Limb (tissue), 2 donors: Measurements from ENCODE around the gene COPB2.
"Not testable (repeated sequence)": the region's sequence is repeated elsewhere in the genome, so short reads cannot be mapped to it uniquely, and the experiment has no call there.

Experiments used
- DNase-seq, 2 donors: peaks; one replicate each; pipeline ENCODE4 v3.0.0-alpha.2; 2016; ENCODE audit errors: extremely low spot score in 2 of 2

COPB2 gene

GRCh38 chr3:139378587-139379241 is 10.7 kb downstream of the COPB2 start:
- no peak for DNase-seq

- DNase-seq = no peak
These were observed 12.1 kb downstream of the COPB2 start for GRCh38 chr3:139377378-139377777.

- DNase-seq = no peak
These were observed 15.3 kb downstream of the COPB2 start for GRCh38 chr3:139374099-139374498.

- DNase-seq = no peak
These were observed 24.9 kb downstream of the COPB2 start for GRCh38 chr3:139364549-139364948.

GRCh38 chr3:139361276-139361675 is 28.2 kb downstream of the COPB2 start:
- DNase-seq = no peak

- DNase-seq = no peak
These were observed 30.4 kb downstream of the COPB2 start for GRCh38 chr3:139358841-139359562.

GRCh38 chr3:139357899-139358298 is 31.5 kb downstream of the COPB2 start:
- no peak for DNase-seq

- no peak for DNase-seq
These were observed 33.6 kb downstream of the COPB2 start for GRCh38 chr3:139355891-139356290.

GRCh38 chr3:139355476-139355875 is 34.0 kb downstream of the COPB2 start:
- DNase-seq = no peak

- no peak for DNase-seq
These were observed 34.8 kb downstream of the COPB2 start for GRCh38 chr3:139354661-139355060.

GRCh38 chr3:139353920-139354556 is 35.4 kb downstream of the COPB2 start:
- DNase-seq = peak in 1 of 2 donors; percentile 52

GRCh38 chr3:139346771-139347170 is 42.7 kb downstream of the COPB2 start:
- no peak for DNase-seq

- peak; percentile 83 to 91 for DNase-seq
These were observed 45.3 kb downstream of the COPB2 start, which contains the start of gene MRPS22 for GRCh38 chr3:139343895-139344856. MRPS22 (plus strand) TSS chr3:139344020; CDS start chr3:139344027, 7 bp downstream.

- DNase-seq = no peak
These were observed 47.4 kb downstream of the COPB2 start for GRCh38 chr3:139342054-139342453.

- no peak for DNase-seq
These were observed 48.7 kb downstream of the COPB2 start for GRCh38 chr3:139340784-139341183.

GRCh38 chr3:139339219-139339906 is 50.1 kb downstream of the COPB2 start:
- no peak for DNase-seq

GRCh38 chr3:139338405-139338804 is 51.0 kb downstream of the COPB2 start:
- DNase-seq = no peak

GRCh38 chr3:139334675-139335074 is 54.8 kb downstream of the COPB2 start:
- DNase-seq = not testable (repeated sequence)

- DNase-seq = no peak
These were observed 57.4 kb downstream of the COPB2 start for GRCh38 chr3:139332092-139332491.

- peak; percentile 68 to 92 for DNase-seq
These were observed 60.0 kb downstream of the COPB2 start for GRCh38 chr3:139329364-139329850.

GRCh38 chr3:139328356-139328755 is 61.1 kb downstream of the COPB2 start:
- DNase-seq = no peak
